GM12892 (cell line): ENCODE measurements around the gene CD300E.

Experiments
- POLR2A ChIP-seq: IDR thresholded peaks from 2 replicates; pipeline ENCODE4 v1.6.1; 2011; ENCODE audit warnings: low read depth, low read length, control low read depth
- POLR2AphosphoS5 ChIP-seq: IDR thresholded peaks from 2 replicates; pipeline ENCODE4 v1.6.1; 2011; ENCODE audit warnings: low read depth, low read length, control low read depth

DNA sequence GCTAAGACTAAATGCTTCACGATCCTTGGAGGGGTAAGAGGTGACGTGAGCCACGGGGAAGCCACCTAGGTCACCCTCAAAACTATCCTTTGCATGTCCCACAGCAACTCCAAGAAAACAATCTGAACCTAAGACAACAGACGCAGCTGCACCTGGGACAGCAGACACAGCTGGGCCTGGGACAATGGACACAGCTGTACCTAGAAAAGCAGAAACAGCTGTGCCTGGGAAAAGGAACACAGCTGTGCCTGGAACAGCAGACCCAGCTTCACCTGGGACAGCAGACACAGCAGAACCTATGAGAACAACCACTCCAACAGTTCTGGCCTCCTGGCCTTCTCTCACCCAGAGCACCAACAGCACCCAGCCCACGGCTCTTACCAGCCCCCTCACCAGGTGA, 19.8 kb downstream of the CD300E start:
- TF ChIP-seq POLR2AphosphoS5 (no peak), POLR2A (no peak)
